Right atrium auricular region (tissue), 2 donors: Measurements from ENCODE around the gene UBE4A. TPM values are rescaled to one million over a fixed set of nuclear protein-coding genes. Genes with fewer than 3 reads are reported as not detected.

Source experiments
- DNase-seq: peaks from one replicate; pipeline ENCODE4 v3.0.0-alpha.2; 2019; ENCODE audit warnings: low spot score
- H3K27ac ChIP-seq, 2 donors: fragments of 200-600 bp; sonication (generic); 1 replicate in 1 of 2; 2 replicates in 1 of 2; pipeline ENCODE4 v1.5.1; 2016 to 2019
- H3K27me3 ChIP-seq, 2 donors: fragments of 200-600 bp; sonication (generic); one replicate each; pipeline versions ENCODE4 v1.5.1 to v1.6.0; 2017 to 2019
- H3K36me3 ChIP-seq: fragments of 200-600 bp; sonication (generic); one replicate; pipeline ENCODE4 v1.5.1; 2016
- H3K4me1 ChIP-seq, 2 donors: fragments of 200-600 bp; sonication (generic); one replicate each; pipeline versions ENCODE4 v1.5.1 to v1.6.0; 2017 to 2019
- H3K4me3 ChIP-seq, 2 donors: fragments of 200-600 bp; sonication (generic); 1 replicate in 1 of 2; 2 replicates in 1 of 2; pipeline ENCODE4 v1.5.1; 2017 to 2019; ENCODE audit warnings: mild to moderate bottlenecking in 1 of 2, moderate library complexity in 1 of 2
- H3K9me3 ChIP-seq, 2 donors: fragments of 200-600 bp; sonication (generic); one replicate each; pipeline ENCODE4 v1.5.1; 2019
- CTCF ChIP-seq, 2 donors: fragments of 200-600 bp; sonication (generic); IDR thresholded peaks; one replicate each; pipeline ENCODE4 v1.5.1; 2019; ENCODE audit warnings: antibody characterized with exemption in 2 of 2
- total RNA-seq, 2 donors: library from RNA; depleted of rRNA; stranded (reverse); fragments of >200 nt; gene quantifications; one replicate each; pipeline ENCODE4 v1.1.0, GENCODE V29; 2016

The UBE4A gene
- total RNA-seq, 2 donors from 2014 or later: 46.3 to 53.4 TPM

DNA sequence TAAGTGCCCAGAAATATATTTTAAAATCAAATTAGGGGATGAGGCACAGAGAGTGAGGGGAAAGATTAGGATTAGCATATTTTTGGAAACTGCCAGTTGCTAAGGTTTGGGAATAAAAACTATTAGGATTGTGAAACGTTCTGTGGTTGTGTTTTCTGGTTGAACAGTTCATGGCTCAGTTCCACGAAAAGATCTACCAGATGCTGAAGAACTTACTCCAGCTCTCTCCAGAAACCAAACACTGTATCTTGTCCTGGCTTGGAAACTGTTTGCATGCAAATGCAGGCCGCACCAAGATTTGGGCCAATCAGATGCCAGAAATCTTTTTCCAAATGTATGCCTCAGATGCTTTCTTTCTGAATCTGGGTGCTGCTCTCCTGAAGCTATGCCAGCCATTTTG lies 15.3 kb downstream of the UBE4A start:
- no peak for DNase-seq
- Histone ChIP-seq H3K27ac (no peak overlapping the region), H3K4me1 (no peaks in the 10 kb centered on the region), H3K36me3 (peaks cover 85% of the 10 kb centered on the region), H3K27me3 (no peaks in the 10 kb centered on the region), H3K9me3 (no peaks in the 10 kb centered on the region), H3K4me3 (no peak overlapping the region)
- TF ChIP-seq CTCF (IDR thresholded peaks at IDR 0.05): no peak

- no peak for TF ChIP-seq CTCF (IDR thresholded peaks at IDR 0.05)
- H3K36me3 ChIP-seq: peaks cover 85% of the 10 kb centered on the region
- H3K27me3 ChIP-seq: no peaks in the 10 kb centered on the region
- no peaks in the 10 kb centered on the region for H3K9me3 ChIP-seq
- H3K4me1 ChIP-seq: no peaks in the 10 kb centered on the region
- no peak overlapping the region for H3K27ac ChIP-seq
- DNase-seq: no peak
- no peak overlapping the region for H3K4me3 ChIP-seq
These were observed 16.6 kb downstream of the UBE4A start for GRCh38 chr11:118375978-118376377.

- DNase-seq: no peak
- no peak for TF ChIP-seq CTCF (IDR thresholded peaks at IDR 0.05)
- peaks cover 85% of the 10 kb centered on the region for H3K36me3 ChIP-seq
- H3K27me3 ChIP-seq: no peaks in the 10 kb centered on the region
- no peak overlapping the region for H3K4me3 ChIP-seq
- no peaks in the 10 kb centered on the region for H3K9me3 ChIP-seq
- no peaks in the 10 kb centered on the region for H3K4me1 ChIP-seq
- no peak overlapping the region for H3K27ac ChIP-seq
These were observed 20.1 kb downstream of the UBE4A start for GRCh38 chr11:118379497-118379896.

- H3K36me3 ChIP-seq: peaks cover 87% of the 10 kb centered on the region
These were observed 21.2 kb downstream of the UBE4A start for GRCh38 chr11:118380571-118380970.

DNA sequence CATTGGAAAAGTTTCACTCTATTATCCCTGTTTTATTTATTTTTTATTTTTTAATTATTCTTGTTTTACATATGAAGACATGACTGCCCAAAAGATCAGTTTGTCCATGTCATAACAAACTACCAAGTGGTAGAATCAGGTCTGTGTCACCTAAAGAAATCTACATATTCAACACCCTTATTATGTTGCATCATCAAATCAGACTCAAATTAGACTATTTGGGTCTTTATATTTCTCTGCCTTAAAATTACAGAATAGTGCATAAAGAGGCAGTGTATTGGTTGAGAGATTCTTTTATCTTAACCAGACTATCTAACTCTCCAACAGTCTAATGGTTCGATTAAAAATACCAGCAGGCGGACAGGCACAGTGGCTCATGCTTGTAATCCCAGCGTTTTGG lies 23.6 kb downstream of the UBE4A start:
- Histone ChIP-seq H3K27me3 (no peaks in the 10 kb centered on the region), H3K4me1 (no peaks in the 10 kb centered on the region), H3K9me3 (no peaks in the 10 kb centered on the region), H3K27ac (no peak overlapping the region), H3K4me3 (no peak overlapping the region), H3K36me3 (peaks cover 94% of the 10 kb centered on the region)
- no peak for DNase-seq
- TF ChIP-seq CTCF (IDR thresholded peaks at IDR 0.05): no peak

More at GRCh38 chr11:118380571-118380970, 21.2 kb downstream of the UBE4A start:
- Histone ChIP-seq H3K4me3 (no peak overlapping the region), H3K4me1 (no peaks in the 10 kb centered on the region), H3K27ac (no peak overlapping the region), H3K9me3 (no peaks in the 10 kb centered on the region), H3K27me3 (no peaks in the 10 kb centered on the region)
- no peak for TF ChIP-seq CTCF (IDR thresholded peaks at IDR 0.05)
- DNase-seq: no peak

- no peaks in the 10 kb centered on the region for H3K27me3 ChIP-seq
- no peak for TF ChIP-seq CTCF (IDR thresholded peaks at IDR 0.05)
- H3K36me3 ChIP-seq: peaks cover 99% of the 10 kb centered on the region
These were observed 24.3 kb downstream of the UBE4A start for GRCh38 chr11:118383657-118384056.

More at GRCh38 chr11:118383657-118384056, 24.3 kb downstream of the UBE4A start:
- Histone ChIP-seq H3K9me3 (no peaks in the 10 kb centered on the region), H3K4me3 (no peak overlapping the region), H3K27ac (no peak overlapping the region), H3K4me1 (no peaks in the 10 kb centered on the region)
- DNase-seq: no peak
